PC-3 (cell line): ENCODE data around the gene BAG5.

Experiments used
- CTCF ChIP-seq: fragments of 300-600 bp; sonication (generic); conservative IDR thresholded peaks from 2 replicates; pipeline ENCODE4 v1.5.1; 2017; ENCODE audit warnings: antibody characterized with exemption, low read depth, mild to moderate bottlenecking, low read length
- EZH2phosphoT487 ChIP-seq: fragments of 300-600 bp; sonication (generic); IDR thresholded peaks from 2 replicates; pipeline ENCODE4 v1.6.1; 2018; ENCODE audit warnings: mild to moderate bottlenecking, antibody characterized with exemption, low read length, borderline replicate concordance

- TF ChIP-seq CTCF = no peak
- no peak for TF ChIP-seq EZH2phosphoT487
Measured at GRCh38 chr14:103574104-103574503, 11.6 kb upstream of the BAG5 start.
